K562 treated with DMSO at 1 percent for 4 hours (cell line): ENCODE measurements around the gene TACR3. TPM values are rescaled to one million over a fixed set of nuclear protein-coding genes. Genes with fewer than 3 reads are reported as not detected.

Source experiments
- total RNA-seq: library from RNA; unstranded; fragments of 300-600 nt; gene quantifications from 2 replicates; pipeline ENCODE4 v1.2.3, GENCODE V29; 2022; ENCODE audit not compliant: insufficient read depth

TACR3 gene
- not detected in 2 replicates for total RNA-seq

GRCh38 chr4:103719830-103720207, at the start of gene TACR3:
Gene TACR3 (minus strand): TSS chr4:103719985. CDS start chr4:103719675, 310 bp downstream.

